Amniotic epithelial cell (primary cell): ENCODE measurements around the gene TNS3.

ENCODE experiments used
- DNase-seq: peaks from one replicate; pipeline ENCODE4 v3.0.0-alpha.2; 2010; ENCODE audit warnings: low read depth

The TNS3 gene

DNA sequence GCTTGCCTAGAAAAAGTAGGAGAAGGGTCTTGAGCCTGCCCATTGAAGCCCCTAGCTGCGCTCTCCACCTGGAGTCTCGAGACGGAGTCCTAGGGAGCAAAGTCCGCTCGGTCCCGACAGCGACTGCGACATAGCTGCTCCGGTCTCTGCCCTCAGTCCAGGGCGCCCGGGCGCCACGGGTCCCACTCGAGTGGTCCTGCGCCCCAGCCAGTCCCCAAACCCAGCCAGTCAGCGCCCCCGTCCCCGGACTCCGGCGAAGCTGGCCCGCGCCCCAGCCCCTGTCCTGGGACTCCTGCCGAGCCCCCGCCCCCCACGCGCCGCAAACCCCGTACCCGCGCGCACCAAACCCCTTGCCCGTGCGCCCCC, 490 bp downstream of the TNS3 start:
- no peak for DNase-seq

DNA sequence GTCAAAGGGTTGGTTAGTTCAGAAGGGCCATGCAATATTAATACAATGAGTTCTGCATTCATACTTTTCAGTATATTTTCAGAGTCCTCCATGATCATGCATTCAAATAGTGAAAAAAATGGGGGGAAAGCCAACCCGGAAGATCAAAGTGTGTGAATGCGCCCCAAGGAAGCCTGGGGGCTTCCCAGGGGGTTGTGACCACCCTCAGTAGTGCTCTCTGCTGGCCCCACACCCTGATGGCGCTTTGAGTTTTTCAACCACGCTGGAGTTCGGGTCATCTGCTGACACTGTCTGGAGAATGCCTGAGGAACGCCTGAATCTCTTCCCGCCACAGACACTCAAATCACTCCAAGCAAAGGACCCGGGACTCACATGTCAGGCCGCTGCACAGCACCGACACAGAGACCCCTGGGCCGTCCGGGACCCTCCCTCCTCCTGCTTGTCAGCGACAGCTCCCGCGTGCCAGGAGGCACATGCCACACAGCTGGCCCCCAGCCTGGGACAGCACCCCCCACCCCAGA, 1.0 kb downstream of the TNS3 start:
- no peak for DNase-seq

DNA sequence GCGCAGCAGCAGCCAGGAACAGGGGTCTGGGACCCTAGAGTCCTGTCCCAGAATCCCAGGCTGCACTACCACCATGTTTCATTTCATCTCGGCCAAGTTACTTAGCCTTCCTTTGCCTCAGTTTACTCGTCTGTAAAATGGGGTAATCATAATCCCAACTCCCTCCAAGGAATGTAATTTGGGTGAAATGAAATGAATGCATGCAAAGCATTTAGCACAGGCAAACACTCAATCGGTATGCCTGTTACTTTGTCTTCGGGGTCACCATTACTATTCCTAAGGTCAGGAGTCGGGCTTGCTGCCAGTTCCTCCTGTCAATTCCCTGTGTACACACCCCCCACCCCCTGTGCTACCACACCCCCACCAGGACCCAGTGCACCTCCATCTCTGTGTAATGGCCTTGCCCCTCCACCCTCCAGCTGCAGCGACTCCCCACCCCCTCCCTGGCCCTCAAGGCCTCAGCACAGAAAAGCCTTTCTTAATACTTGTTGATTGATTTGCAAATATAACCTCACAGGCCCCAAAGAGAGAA, 1.7 kb downstream of the TNS3 start:
- peak; percentile 46 for DNase-seq

DNA sequence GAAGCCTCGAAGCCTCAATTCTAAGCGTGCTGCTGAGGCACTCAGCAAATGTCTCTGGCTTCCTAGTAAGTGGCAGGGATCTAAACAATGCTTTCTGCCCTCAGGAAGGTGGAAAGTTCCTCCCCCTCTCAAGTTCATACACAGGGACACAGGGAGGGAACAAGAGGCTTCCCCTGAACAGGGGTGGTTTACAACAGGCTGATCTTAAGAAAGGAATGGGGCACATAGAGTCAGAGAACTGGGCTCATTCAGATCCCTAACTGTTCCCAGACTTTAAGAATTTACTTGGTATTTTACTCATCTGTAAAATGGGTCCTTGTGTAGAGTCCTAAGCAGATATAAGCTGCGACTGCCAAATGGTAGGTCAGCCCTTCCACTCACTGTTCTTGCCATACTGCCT, 2.5 kb downstream of the TNS3 start:
- no peak for DNase-seq

DNA sequence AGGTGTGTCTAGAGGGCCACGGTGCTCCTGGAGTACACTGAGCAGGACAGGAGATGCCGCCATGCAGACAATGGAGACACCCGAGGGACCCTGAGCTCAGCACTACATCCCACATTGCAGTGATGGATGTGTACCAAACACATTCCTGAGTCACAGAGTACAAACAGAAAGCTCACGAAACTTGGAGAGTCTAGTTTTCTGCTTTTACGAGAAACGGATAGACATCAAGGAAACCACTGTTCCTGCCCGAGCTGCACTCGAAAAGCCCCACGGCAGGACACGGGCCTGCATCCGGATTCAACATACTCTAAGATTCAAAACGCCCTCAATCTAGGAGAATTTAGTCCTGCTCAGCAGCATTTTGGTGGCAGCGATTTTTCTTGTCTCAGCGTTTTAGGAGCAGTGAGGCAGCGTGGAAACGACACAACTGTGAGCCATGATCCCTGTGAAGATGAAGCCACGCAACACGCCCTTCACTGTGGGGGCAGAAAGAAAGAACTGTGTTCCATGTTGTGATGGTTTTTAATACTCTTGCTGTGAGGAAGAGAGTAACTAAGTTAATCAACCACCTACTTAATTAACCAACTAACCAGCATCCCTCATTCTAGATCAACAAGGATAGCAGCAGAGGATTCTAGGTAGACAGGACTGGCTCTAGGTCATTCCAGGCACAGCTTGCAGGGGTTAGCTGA, 3.2 kb downstream of the TNS3 start:
- peak; percentile 82 for DNase-seq

DNA sequence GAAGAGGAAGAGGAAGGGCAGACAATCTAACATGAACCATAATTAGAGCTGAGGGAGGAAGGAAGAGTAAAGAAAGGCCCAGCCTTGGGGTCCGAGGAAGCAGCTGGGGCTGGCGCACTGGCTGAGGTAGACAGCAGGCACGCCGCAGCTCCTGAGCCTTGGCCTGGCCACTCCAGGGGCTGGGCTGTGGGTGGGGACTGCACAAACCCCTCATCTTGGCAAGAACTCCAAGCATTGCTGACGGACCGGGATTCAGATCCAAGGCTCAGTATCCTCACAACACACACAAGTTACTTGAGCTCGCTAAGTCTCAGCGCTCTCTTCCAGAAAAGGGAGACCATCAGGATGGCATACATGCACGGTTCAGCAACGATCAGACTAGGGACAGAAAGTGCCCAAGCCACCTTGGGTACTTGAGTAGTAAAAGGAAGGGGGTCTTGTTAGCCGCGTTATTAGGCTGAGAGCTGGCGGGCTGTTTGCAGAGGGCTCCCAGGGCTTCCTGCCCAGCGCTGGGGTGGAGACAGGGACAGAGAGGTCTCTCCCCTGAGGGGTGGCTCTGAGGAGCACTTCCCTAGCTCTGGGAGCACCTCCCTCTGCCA, 4.5 kb downstream of the TNS3 start:
- DNase-seq, result no peak

DNA sequence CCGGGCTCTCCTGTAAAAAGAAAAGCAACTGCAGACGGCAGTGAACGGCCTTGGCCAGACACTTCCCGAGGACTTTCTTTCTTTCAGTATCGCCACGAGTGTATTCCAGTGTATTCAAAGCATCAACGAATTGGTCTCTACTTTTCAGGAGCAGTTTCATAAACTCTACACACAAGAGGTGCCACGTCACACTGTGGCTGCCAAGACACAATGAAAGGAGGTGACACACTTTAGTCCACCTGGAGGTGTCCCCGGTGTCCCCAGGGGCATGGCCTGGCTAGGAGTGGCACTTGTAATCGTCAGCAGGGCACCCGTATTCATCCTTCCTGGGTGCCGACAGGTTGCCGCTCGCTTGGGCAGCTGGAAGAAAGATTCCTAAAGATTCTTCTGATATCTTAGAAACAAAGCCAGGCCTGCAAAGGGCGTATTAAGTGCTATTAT, 5.0 kb downstream of the TNS3 start:
- DNase-seq, result no peak

DNA sequence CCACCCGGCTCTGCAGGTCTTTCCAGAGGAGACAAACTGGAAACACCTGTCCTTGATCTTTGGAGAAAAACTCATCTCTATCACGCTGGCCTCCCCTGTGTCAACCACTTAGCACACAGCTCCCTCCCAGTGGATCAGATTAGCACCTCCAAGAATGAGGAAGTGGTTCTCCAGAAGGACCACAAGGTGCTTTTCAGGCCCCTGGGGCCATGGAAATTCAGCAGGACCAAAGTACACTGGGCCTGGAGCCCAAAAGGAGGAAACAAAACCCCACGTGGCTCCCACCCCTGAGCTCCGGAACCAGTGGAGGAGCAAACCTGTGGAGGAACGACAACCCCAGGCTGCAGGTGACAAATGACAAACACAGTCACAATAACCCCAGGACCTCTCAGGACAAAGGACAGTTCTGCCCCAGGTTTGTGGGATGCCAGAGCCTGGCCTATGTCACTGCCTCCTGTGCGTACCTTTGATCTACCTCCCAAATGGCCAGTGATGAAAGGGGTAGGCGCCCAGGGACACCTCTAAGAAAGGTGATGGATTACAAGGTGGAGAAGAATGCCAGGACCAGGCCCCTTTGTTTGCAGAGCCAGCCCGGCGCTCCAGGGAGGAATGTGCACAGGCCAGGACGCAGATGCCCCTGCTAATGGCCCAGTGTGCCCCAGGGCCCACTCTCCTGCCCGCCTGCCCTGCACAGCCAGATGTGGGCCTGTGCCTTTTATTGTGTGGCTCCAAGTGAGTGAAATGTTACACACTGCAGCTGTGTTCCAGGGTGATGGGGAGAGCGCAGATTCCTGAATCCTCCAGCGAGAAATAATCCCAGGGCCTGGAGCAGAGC, 5.7 kb downstream of the TNS3 start:
- DNase-seq, result peak; percentile 62

DNA sequence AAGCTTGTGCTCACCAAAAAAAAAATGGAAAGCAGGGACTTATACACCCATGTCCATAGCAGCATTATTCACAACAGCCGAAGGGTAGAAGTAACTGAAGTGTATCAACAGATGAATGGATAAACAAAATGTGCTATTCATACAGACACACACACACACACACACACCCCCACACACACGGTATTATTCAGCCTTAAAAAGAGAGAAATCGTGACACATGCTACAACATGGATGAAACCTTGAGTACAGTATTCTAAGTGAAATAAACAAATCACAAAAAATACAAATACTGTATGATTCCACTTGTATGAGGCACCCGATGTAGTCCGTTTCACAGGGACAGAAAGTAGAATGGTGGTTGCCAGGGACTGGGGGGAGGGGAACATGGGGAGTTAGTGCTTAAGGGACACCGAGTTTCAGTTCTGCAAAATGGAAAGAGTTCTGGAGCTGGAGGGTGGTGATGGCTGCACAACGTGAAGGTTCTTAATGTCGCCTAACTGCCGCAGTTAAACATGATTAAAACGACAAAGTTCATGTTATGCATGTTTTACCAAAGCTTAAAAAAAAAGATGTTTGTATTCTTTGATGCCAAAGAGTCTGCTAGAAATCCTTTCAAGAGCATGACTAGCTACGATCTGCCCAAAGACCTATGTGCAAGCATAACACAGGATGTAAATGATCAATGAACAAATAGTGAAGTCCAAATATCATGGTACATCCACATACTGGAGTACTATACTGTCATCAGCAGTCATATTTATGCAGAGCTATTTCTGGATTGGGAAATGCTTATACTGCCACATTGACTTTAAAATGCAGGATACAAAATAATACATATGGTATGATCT, 7.2 kb downstream of the TNS3 start:
- DNase-seq, result no peak

DNA sequence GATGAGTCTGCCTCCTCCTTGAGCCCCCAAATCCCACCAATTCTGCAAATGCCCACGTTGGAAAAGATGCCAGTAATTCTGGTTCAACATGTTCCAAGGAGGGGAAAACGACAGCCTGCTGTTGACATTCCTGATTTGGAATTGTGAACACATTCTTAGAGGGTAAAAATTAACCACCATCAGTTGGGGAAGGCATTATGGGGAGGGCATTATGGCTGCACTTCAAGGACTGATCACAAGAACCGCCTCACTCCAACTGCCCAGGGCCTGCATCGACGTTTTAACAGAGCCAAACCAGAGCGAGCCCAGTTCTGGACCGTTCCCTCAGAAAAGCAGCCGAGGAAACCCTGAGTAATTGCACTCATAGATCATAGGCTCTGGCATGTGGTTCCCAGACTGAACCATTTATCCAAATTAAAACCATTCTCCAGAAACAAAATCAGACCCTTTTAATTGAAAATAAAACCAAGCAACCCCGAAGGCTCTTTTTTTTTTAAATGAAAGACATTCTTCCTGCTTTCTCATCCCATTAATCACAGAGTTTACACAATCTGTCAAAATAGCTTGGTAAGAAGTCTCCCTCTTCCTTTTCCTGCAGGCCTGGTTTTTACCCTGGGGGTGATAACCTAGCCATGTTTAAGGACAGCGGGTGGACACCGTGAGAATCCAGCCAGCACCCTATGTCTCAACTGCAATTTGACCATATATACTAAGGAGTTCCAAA, 8.0 kb downstream of the TNS3 start:
- peak; percentile 89 for DNase-seq

DNA sequence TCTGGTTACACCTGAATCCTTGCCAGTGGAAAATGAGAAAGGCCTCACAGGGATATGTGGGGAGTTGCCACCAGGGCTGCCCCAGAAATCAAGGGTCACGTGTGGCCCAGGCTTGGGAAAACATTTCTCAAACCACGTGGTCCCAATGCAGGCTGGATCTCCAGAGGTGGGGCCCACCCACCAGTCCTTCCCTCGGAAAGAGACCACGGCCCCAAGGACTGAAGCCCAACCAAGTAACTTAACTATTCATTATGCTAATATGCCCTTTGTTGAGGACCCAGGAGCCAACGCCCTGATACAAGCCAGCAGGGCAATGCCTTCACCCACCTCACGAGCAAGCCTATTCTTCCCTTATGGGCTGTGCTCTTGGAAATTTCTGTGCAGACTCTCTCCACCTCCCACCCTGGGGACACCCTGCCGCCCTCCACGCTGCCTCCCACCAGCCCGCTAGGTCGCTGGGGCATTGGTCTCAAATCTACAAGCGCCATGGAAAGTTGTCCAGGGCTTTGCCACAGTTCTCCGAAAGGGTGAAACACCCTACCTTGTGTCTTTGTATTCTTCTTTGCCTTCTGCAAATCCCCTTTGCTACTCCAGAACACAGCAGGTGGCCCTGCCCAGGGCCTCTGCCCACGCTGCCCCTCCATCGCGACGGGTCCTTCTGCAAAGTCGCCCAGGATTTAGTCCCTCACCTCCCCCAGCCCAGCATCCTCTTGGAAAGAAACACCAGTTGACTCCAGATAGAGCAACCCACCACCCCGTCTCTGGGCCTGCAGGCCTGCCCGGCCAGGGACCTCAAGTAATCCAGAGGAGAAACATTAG, 8.8 kb downstream of the TNS3 start:
- DNase-seq, result no peak

DNA sequence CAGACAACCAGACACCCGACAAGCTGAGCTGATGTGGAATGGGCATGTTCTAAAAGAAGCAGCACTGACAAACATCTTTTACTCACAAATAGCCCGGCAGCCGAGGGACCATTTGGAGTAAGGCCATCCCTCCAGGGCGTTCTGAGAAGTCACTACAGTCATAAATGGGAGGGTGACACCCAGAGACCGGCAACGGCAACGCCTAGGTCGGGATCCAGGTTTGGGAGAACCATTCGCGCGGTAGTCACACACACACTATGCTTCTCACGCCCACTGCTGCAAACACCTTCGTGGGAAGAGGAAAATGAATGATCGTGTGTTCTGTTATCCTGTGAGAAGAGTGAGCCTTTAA, 9.8 kb downstream of the TNS3 start:
- DNase-seq, result no peak

DNA sequence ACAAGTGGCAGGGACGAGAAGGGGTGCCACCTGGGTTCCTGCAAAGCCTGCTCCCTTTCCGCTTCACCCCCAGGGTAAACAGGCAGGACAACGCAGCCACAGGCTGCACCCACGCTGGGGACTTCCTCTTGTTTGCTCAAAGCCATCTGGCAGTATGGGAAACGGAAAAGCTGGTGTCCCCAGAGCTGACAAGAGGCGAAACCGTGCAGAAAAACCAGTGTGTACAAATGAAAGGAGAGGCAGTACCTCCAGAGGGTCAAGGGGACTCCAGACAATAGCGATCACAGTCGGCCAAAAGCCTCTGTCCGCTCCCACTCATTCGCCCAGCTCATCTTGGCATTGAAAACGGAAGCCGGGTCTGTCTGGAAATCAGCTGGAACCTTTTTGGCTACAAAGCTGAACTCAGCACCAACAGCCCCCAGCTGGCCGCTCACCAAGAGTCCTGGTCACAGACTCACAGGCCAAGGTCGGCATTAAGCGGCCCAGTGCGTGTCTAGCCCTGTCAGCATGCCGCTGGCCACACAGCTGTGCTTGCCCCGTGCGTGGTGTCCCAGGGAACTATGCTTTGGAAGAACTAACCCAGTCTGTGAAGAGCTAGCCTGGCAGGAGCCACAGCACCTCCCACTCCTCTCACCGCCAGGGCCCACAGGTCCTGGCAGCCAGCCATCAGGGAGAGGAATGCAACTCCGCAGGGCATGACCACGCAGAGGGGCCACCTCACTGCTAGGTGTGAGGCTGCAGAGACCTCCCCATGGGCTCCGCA, 10.4 kb downstream of the TNS3 start:
- peak; percentile 61 for DNase-seq

DNA sequence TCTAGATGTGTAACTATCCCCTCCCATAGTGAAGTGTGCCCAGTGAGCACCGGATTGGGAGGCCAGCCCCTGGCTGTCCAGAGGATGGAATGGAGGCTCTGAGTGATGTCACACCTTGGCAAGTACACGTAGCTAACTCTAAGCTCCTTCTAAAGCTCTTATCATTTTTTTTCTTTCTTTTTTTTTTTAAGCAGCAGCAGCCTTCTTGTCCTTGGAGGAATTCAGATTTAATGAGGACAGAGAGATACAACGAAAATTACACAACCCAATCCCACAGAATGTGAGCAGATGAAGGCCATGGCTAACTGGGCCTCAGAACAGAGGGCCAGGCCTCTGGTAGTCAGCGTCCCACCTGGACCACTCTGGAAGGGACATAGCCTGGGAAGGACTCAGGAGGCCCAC, 11.3 kb downstream of the TNS3 start:
- peak; percentile 95 for DNase-seq

DNA sequence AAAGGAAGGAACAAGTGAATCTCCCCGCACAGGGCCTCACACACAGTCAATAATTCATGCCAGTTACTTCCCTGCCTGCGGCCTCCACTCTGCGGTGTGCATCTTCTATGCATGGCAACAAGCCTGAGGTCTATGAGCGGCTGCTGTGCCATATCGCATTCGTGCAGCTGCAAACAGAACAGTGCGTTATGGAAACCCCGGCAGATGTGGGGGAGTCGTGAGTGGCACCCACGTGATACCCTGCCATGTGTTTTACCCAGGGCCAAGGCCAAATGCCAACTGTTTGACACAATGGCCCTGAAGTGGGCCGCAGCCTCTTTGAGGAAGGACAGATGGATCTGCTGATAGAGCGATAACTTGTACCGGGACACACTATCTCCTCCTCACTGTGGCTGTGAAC, 13.4 kb downstream of the TNS3 start:
- no peak for DNase-seq

DNA sequence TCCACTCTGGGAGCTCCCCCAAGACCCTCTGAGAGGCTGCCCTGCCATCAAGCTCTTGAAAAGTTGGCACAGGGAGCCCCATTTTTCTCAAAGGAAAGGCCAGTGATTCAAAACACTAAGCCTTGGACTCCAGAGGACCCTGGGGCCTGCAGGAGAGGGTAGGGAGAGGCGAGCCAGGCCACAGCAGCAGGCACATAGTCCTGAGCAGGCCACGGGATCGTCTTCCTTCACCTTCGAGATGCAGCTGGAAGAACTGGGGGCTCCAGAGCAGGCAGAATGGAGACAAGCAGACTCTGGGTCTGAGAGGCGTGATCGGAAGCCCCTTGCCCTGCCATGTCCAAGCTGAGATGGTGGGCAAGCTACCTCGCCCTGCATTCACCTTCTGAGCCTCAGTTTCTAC, 13.9 kb downstream of the TNS3 start:
- no peak for DNase-seq

DNA sequence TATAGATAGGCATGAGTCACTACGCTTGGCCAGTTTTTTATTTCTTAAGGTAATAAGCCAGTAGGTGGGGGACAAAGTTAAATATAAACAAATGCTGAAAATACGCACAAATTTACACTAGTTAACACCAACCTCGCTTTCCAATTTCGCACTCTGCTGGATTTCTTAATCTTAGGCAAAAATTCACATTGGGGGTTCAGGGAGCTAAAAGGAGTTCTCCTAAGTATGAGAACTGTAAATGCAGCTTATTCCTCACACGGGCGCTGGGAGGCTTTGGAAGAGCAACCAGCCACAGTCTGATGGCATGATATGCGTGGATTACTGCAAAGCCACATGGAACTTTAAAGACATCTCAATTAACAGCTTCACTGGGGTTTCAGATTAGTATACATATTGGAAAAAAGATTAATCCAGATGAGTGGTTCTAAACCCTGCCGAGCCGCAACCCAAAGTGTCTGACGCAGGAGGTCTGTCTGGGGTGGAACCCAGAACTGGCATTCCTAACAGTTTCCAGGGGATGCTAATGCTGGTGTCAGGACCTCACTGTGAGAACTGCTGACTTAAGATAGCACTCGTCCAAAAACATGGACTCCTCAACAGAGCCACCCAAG, 16.2 kb downstream of the TNS3 start:
- no peak for DNase-seq

DNA sequence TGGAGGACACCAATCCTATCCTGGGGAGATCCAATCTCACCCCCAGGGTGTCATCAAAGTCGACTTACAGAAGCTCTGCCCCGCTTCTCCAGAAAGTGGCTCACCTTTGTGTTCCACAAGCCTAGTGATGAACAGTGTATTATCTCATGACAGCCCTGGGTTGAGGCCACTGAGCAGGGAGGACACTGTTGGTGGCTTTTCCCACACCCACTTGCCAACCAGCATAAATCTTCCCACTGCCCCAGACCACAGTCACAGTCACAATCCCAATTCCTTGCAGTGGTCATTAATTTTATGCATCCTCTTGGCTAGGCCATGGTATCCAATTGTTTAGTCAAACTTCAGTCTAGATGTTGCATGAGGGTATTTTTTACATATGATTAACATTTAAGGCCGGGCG, 18.4 kb downstream of the TNS3 start:
- no peak for DNase-seq
